ENCODE data around the gene SLC16A3. TPM values are rescaled to one million over a fixed set of nuclear protein-coding genes. Genes with fewer than 3 reads are reported as not detected.

The SLC16A3 gene
- polyA plus RNA-seq, 1 of the 3 experiments (the other 2 are of a cell fraction): 70.7 TPM

DNA sequence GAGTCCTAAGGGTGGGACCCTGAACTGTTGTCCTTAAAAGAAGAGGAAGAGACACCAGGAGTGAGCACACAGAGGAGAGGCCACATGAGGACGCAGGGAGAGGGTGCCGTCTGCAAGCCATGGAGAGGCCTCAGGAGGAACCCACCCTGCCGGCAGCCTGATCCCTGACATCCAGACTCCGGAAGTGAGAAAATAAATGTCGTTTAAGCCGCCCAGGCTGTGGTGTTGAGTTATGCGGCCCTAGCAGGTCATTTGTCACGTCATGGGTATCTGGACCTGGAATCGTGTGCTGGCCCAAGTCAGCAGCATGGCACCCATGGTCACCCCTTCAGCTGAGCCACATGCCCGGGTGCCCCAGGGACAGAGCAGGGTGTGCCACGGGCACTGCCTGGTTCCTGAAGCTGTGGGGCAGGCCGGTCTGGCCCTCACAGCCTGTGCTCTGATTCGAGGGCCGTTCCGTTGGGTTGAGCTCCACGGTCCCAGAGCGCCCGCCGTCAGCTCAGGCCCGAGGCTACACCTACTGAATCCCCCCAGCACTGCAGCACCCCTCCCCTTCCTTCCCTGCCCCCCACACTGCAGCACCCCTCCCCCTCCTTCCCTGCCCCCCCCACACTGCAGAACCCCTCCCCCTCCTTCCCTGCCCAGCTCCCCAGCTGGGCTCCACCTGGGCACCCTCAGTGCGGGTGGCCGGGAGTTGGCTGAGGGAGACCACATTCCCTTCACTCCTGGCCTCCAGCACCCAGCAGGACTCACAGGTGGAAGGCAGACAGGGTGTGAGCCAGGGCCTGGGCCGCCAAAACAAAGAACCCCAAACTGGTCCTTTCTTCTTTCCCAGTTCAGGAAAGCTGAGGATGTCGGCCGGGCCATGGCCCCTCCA is 13.5 kb upstream of the SLC16A3 start:
- TF ChIP-seq TCF12 (IDR thresholded peaks at IDR 0.05): no peak
- TF ChIP-seq, protein P1, sequence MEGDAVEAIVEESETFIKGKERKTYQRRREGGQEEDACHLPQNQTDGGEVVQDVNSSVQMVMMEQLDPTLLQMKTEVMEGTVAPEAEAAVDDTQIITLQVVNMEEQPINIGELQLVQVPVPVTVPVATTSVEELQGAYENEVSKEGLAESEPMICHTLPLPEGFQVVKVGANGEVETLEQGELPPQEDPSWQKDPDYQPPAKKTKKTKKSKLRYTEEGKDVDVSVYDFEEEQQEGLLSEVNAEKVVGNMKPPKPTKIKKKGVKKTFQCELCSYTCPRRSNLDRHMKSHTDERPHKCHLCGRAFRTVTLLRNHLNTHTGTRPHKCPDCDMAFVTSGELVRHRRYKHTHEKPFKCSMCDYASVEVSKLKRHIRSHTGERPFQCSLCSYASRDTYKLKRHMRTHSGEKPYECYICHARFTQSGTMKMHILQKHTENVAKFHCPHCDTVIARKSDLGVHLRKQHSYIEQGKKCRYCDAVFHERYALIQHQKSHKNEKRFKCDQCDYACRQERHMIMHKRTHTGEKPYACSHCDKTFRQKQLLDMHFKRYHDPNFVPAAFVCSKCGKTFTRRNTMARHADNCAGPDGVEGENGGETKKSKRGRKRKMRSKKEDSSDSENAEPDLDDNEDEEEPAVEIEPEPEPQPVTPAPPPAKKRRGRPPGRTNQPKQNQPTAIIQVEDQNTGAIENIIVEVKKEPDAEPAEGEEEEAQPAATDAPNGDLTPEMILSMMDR (IDR thresholded peaks at IDR 0.05): no peak
- no peak for TF ChIP-seq SMC3 (IDR thresholded peaks at IDR 0.05; ENCODE audit: low read depth, low read length)
- TF ChIP-seq GATA2 (CRISPR knock-in tag; IDR thresholded peaks at IDR 0.05): no peak
- TF ChIP-seq TAF1 (IDR thresholded peaks at IDR 0.05; ENCODE audit: borderline replicate concordance, low read depth, low read length): no peak
- TF ChIP-seq FOSL2 (IDR thresholded peaks at IDR 0.05; ENCODE audit: borderline replicate concordance, low read depth): no peak
- TF ChIP-seq, protein P2, sequence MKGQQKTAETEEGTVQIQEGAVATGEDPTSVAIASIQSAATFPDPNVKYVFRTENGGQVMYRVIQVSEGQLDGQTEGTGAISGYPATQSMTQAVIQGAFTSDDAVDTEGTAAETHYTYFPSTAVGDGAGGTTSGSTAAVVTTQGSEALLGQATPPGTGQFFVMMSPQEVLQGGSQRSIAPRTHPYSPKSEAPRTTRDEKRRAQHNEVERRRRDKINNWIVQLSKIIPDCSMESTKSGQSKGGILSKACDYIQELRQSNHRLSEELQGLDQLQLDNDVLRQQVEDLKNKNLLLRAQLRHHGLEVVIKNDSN (IDR thresholded peaks at IDR 0.05; ENCODE audit: borderline replicate concordance, low read depth): no peak
- TF ChIP-seq, protein P3, sequence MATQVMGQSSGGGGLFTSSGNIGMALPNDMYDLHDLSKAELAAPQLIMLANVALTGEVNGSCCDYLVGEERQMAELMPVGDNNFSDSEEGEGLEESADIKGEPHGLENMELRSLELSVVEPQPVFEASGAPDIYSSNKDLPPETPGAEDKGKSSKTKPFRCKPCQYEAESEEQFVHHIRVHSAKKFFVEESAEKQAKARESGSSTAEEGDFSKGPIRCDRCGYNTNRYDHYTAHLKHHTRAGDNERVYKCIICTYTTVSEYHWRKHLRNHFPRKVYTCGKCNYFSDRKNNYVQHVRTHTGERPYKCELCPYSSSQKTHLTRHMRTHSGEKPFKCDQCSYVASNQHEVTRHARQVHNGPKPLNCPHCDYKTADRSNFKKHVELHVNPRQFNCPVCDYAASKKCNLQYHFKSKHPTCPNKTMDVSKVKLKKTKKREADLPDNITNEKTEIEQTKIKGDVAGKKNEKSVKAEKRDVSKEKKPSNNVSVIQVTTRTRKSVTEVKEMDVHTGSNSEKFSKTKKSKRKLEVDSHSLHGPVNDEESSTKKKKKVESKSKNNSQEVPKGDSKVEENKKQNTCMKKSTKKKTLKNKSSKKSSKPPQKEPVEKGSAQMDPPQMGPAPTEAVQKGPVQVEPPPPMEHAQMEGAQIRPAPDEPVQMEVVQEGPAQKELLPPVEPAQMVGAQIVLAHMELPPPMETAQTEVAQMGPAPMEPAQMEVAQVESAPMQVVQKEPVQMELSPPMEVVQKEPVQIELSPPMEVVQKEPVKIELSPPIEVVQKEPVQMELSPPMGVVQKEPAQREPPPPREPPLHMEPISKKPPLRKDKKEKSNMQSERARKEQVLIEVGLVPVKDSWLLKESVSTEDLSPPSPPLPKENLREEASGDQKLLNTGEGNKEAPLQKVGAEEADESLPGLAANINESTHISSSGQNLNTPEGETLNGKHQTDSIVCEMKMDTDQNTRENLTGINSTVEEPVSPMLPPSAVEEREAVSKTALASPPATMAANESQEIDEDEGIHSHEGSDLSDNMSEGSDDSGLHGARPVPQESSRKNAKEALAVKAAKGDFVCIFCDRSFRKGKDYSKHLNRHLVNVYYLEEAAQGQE (IDR thresholded peaks at IDR 0.05; ENCODE audit: low read depth, low read length): no peak
- no peak for TF ChIP-seq NFIC (IDR thresholded peaks at IDR 0.05; ENCODE audit: borderline replicate concordance)
- TF ChIP-seq MEF2A (IDR thresholded peaks at IDR 0.05; ENCODE audit: borderline replicate concordance, low read depth): no peak
- H3K79me2 ChIP-seq (ENCODE audit: insufficient read depth): peaks cover 39% of the 10 kb centered on the region
- H3K9ac ChIP-seq: no peak overlapping the region
- POLR2A ChIA-PET: interaction anchor here (1.3 kb wide), 1 partner anchor 19 kb away, joined by 3 read pairs; no protein-coding TSS in a partner anchor
- no peak overlapping the region for H3K4me3 ChIP-seq (ENCODE audit: low read depth in 2 of 2, low read length in 1 of 2)
- H3K4me1 ChIP-seq (ENCODE audit: control insufficient read depth in 1 of 2, insufficient read depth in 2 of 2, low read depth in 1 of 2, low read length in 1 of 2): peaks cover 34 to 43% of the 10 kb centered on the region in 2 experiments
- no peaks in the 10 kb centered on the region for H3K36me3 ChIP-seq (replicated peaks in 1 of 2; ENCODE audit: control insufficient read depth in 1 of 2, insufficient read depth in 2 of 2, low read length in 1 of 2)
- 92% methylated on average over 23 of the region's 25 CpGs for WGBS (ENCODE audit: low lambda C conversion rate)
- H3F3A ChIP-seq (replicated peaks; ENCODE audit: insufficient read depth): peaks cover 29% of the 10 kb centered on the region
- peak overlapping the region; percentile 83 to 94 for H3K27ac ChIP-seq (ENCODE audit: low read depth in 2 of 2, low read length in 1 of 2)
- CTCF ChIA-PET: interaction anchor here (0.6 to 6.4 kb wide), 6 partner anchors 9 to 218 kb away, joined by 3 to 45 read pairs (median 6); no protein-coding TSS in a partner anchor
- no peaks in the 10 kb centered on the region for H3K9me3 ChIP-seq
- no peaks in the 10 kb centered on the region for H3K27me3 ChIP-seq (ENCODE audit: insufficient read depth)
- H4K20me1 ChIP-seq (ENCODE audit: insufficient read depth): no peaks in the 10 kb centered on the region
- no peak overlapping the region for H2AFZ ChIP-seq (ENCODE audit: low read depth)
- H3K4me2 ChIP-seq: peak overlapping the region; percentile 68; the same call in 1 of the 2 replicates
- peak; percentile 87 for DNase-seq
- no peaks in the 10 kb centered on the region for H3K9me2 ChIP-seq

Data from SK-N-SH (cell line).